ENCODE measurements around the gene SMARCB1. TPM values are rescaled to one million over a fixed set of nuclear protein-coding genes. Genes with fewer than 3 reads are reported as not detected.

SMARCB1 gene
- total and polyA plus RNA-seq, 2 experiments from 2014 or later: 114 to 132 TPM

- no peak for TF ChIP-seq ZNF462 (CRISPR knock-in tag; IDR thresholded peaks at IDR 0.05)
- no peak for TF ChIP-seq CREB1 (CRISPR knock-in tag; IDR thresholded peaks at IDR 0.05; ENCODE audit: low read depth)
- no peak for TF ChIP-seq JUNB (IDR thresholded peaks at IDR 0.05; ENCODE audit: unreplicated experiment)
These were observed 31.1 kb upstream of the SMARCB1 start (continued) for GRCh38 chr22:23755711-23756110.

GRCh38 chr22:23756891-23757290 is 29.9 kb upstream of the SMARCB1 start:
- Mint-ChIP-seq H3K27me3 (ENCODE audit: insufficient read depth, low read depth, poor library complexity) (peaks cover 8% of the 10 kb centered on the region), H3K4me3 (no peak overlapping the region), H3K27ac (no peak overlapping the region; the same call in 1 of the 2 replicates), H3K36me3 (ENCODE audit: low read depth) (no peaks in the 10 kb centered on the region), H3K4me1 (peaks cover 19% of the 10 kb centered on the region; the same call in 2 of the 3 replicates), H3K9me3 (no peaks in the 10 kb centered on the region)
- no peaks in the 10 kb centered on the region for H3K36me3 ChIP-seq (ENCODE audit: insufficient read depth)
- ATAC-seq: peak; percentile 20; the same call in 1 of the 3 replicates
- H3K9me2 ChIP-seq (ENCODE audit: insufficient read depth): no peaks in the 10 kb centered on the region
- H3K27ac ChIP-seq (ENCODE audit: low read depth): no peak overlapping the region
- H2AFZ ChIP-seq: peak overlapping the region; percentile 48; the same call in 1 of the 2 replicates
- H3K4me1 ChIP-seq (ENCODE audit: insufficient read depth): peaks cover 12% of the 10 kb centered on the region; the same call in 1 of the 2 replicates
- DNase-seq (ENCODE audit: low spot score): peak; percentile 19
- TF ChIP-seq ETS1 (IDR thresholded peaks at IDR 0.05) (no peak), CTCF (conservative IDR thresholded peaks at IDR 0.05; ENCODE audit: low read depth in 2 of 2) (no peak), REST (IDR thresholded peaks at IDR 0.05; ENCODE audit: unreplicated experiment) (no peak), ZNF331 (CRISPR knock-in tag; IDR thresholded peaks at IDR 0.05; ENCODE audit: low read depth) (no peak), POLR2AphosphoS5 (IDR thresholded peaks at IDR 0.05; ENCODE audit: low read depth) (no peak), EZH2phosphoT487 (IDR thresholded peaks at IDR 0.05; ENCODE audit: unreplicated experiment) (no peak), CREB1 (CRISPR knock-in tag; IDR thresholded peaks at IDR 0.05; ENCODE audit: low read depth) (no peak), ZNF114 (CRISPR knock-in tag; IDR thresholded peaks at IDR 0.05) (no peak)
- H4K20me1 ChIP-seq (replicated peaks; ENCODE audit: insufficient read depth): no peaks in the 10 kb centered on the region
- peak overlapping the region; percentile 56; the same call in 1 of the 2 replicates for H3K4me2 ChIP-seq
- no peaks in the 10 kb centered on the region for H3K79me2 ChIP-seq (replicated peaks; ENCODE audit: insufficient read depth)
- no peaks in the 10 kb centered on the region for H3F3A ChIP-seq (replicated peaks; ENCODE audit: low read depth)
- H3K4me3 ChIP-seq: no peak overlapping the region
- no peaks in the 10 kb centered on the region for H3K27me3 ChIP-seq (ENCODE audit: insufficient read depth)

All from GM23338 (cell line).